HepG2 (cell line): Measurements from ENCODE around the gene HOXA1. TPM values are rescaled to one million over a fixed set of nuclear protein-coding genes. Genes with fewer than 3 reads are reported as not detected.

Source experiments
- ATRX ChIP-seq: sonication (generic); formaldehyde crosslinking; IDR thresholded peaks from 2 replicates; pipeline ENCODE4 v1.4.0; 2020; ENCODE audit warnings: missing genetic modification reagents, borderline replicate concordance
- CENPX ChIP-seq: sonication (generic); formaldehyde crosslinking; IDR thresholded peaks from 2 replicates; pipeline ENCODE4 v1.9.0; 2021; ENCODE audit warnings: mild to moderate bottlenecking, missing genetic modification reagents, moderate library complexity
- DNMT1 ChIP-seq: sonication (generic); formaldehyde crosslinking; IDR thresholded peaks from 2 replicates; pipeline ENCODE4 v1.5.1; 2020; ENCODE audit warnings: mild to moderate bottlenecking, missing genetic modification reagents
- EHMT2 ChIP-seq: fragments of 200-600 bp; sonication (generic); IDR thresholded peaks from 2 replicates; pipeline ENCODE4 v1.7.0; 2017; ENCODE audit warnings: antibody characterized with exemption, low read depth, low read length, borderline replicate concordance
- ELF4 ChIP-seq: sonication (generic); formaldehyde crosslinking; IDR thresholded peaks from 2 replicates; pipeline ENCODE4 v1.5.0; 2020; ENCODE audit warnings: missing genetic modification reagents, mild to moderate bottlenecking, moderate library complexity, borderline replicate concordance
- FLYWCH1 ChIP-seq: sonication (generic); formaldehyde crosslinking; IDR thresholded peaks from 2 replicates; pipeline ENCODE4 v1.8.1; 2023; ENCODE audit warnings: mild to moderate bottlenecking, missing genetic modification reagents
- FOXA3 ChIP-seq: IDR thresholded peaks from 2 replicates; pipeline ENCODE4 v1.6.1; 2016; ENCODE audit warnings: missing genetic modification reagents, missing compliant biosample characterization
- HNF4A ChIP-seq: sonication (generic); formaldehyde crosslinking; IDR thresholded peaks from 2 replicates; pipeline ENCODE4 v1.4.0; 2020; ENCODE audit warnings: missing genetic modification reagents
- HOXA9 ChIP-seq: sonication (generic); formaldehyde crosslinking; IDR thresholded peaks from 2 replicates; pipeline ENCODE4 v1.8.1; 2022; ENCODE audit warnings: missing genetic modification reagents, mild to moderate bottlenecking, moderate library complexity, borderline replicate concordance
- ISX ChIP-seq: sonication (generic); formaldehyde crosslinking; conservative IDR thresholded peaks from 2 replicates; pipeline ENCODE4 v1.5.0; 2020; ENCODE audit warnings: missing genetic modification reagents
- LCORL ChIP-seq, 2 experiments: fragments of 450-650 bp in 1 of 2; sonication (generic) in 1 of 2; formaldehyde crosslinking in 1 of 2; IDR thresholded peaks; 2 replicates each; pipeline versions ENCODE4 v1.5.0 to v1.6.1; 2017 to 2020; ENCODE audit warnings: antibody characterized with exemption in 1 of 2, missing genetic modification reagents in 1 of 2
- MED1 ChIP-seq: sonication (generic); formaldehyde crosslinking; IDR thresholded peaks from 2 replicates; pipeline ENCODE4 v1.4.0; 2020; ENCODE audit warnings: missing genetic modification reagents
- MIER3 ChIP-seq: IDR thresholded peaks from 2 replicates; pipeline ENCODE4 v1.6.1; 2016; ENCODE audit warnings: missing compliant biosample characterization, borderline replicate concordance
- NFATC3 ChIP-seq: sonication (generic); formaldehyde crosslinking; IDR thresholded peaks from 2 replicates; pipeline ENCODE4 v1.5.1; 2020; ENCODE audit warnings: mild to moderate bottlenecking, missing genetic modification reagents
- SKI ChIP-seq: fragments of 450-650 bp; IDR thresholded peaks from one replicate; pipeline ENCODE4 v1.6.1; 2018; ENCODE audit warnings: mild to moderate bottlenecking; ENCODE audit not compliant: partially characterized antibody
- ZBTB38 ChIP-seq: sonication (generic); formaldehyde crosslinking; IDR thresholded peaks from 2 replicates; pipeline ENCODE4 v1.5.1; 2020; ENCODE audit warnings: mild to moderate bottlenecking, missing genetic modification reagents
- ZFP36L2 ChIP-seq: sonication (generic); formaldehyde crosslinking; IDR thresholded peaks from 2 replicates; pipeline ENCODE4 v1.4.0; 2020; ENCODE audit warnings: missing genetic modification reagents
- ZMYM3 ChIP-seq: sonication (generic); formaldehyde crosslinking; IDR thresholded peaks from 2 replicates; pipeline ENCODE4 v1.5.1; 2020; ENCODE audit warnings: mild to moderate bottlenecking, missing genetic modification reagents
- ZNF234 ChIP-seq: sonication (generic); formaldehyde crosslinking; conservative IDR thresholded peaks from 2 replicates; pipeline ENCODE4 v1.5.1; 2020; ENCODE audit warnings: mild to moderate bottlenecking, missing genetic modification reagents
- ZNF292 ChIP-seq: sonication (generic); formaldehyde crosslinking; IDR thresholded peaks from 2 replicates; pipeline ENCODE4 v1.8.1; 2022; ENCODE audit warnings: mild to moderate bottlenecking, low read depth, missing genetic modification reagents, borderline replicate concordance
- ZNF572 ChIP-seq: sonication (generic); formaldehyde crosslinking; IDR thresholded peaks from 2 replicates; pipeline ENCODE4 v1.5.1; 2020; ENCODE audit warnings: mild to moderate bottlenecking, missing genetic modification reagents
- ZNF652 ChIP-seq: IDR thresholded peaks from 2 replicates; pipeline ENCODE4 v1.6.1; 2016; ENCODE audit warnings: low read depth, borderline replicate concordance
- ZNF737 ChIP-seq: sonication (generic); formaldehyde crosslinking; IDR thresholded peaks from 2 replicates; pipeline ENCODE4 v1.5.0; 2020; ENCODE audit warnings: missing genetic modification reagents, mild to moderate bottlenecking, borderline replicate concordance
- ZNF816 ChIP-seq: sonication (generic); formaldehyde crosslinking; IDR thresholded peaks from 2 replicates; pipeline ENCODE4 v1.8.0; 2022; ENCODE audit warnings: missing genetic modification reagents, mild to moderate bottlenecking, borderline replicate concordance
- ZSCAN20 ChIP-seq: sonication (generic); formaldehyde crosslinking; IDR thresholded peaks from 2 replicates; pipeline ENCODE4 v1.4.0; 2020; ENCODE audit warnings: missing genetic modification reagents, mild to moderate bottlenecking, borderline replicate concordance
- polyA plus RNA-seq, 8 experiments: library from polyadenylated mRNA; depleted of rRNA in 3 of 8; stranded (reverse) in 7 of 8; unstranded in 1 of 8; fragments of >200 nt; fragmentation: Illumina TruSeq in 4 of 8; extraction: Trizol in 4 of 8; gene quantifications; 2 replicates each; pipeline versions ENCODE4 v1.2.1 to v1.2.3, GENCODE V29; 2011 to 2016; ENCODE audit warnings: low read depth in 4 of 8, missing spikeins in 1 of 8, mixed read lengths in 1 of 8; ENCODE audit not compliant: insufficient read depth in 1 of 8
- total RNA-seq, 5 experiments: library from RNA; depleted of rRNA; stranded (reverse); fragments of >200 nt; fragmentation: Illumina TruSeq; extraction: Trizol; gene quantifications; 2 replicates each; pipeline ENCODE4 v1.2.3, GENCODE V29; 2016; ENCODE audit warnings: low read depth in 1 of 5
- TF ChIP-seq, protein P1 (sequence below): sonication (generic); formaldehyde crosslinking; IDR thresholded peaks from 2 replicates; pipeline ENCODE4 v1.4.0; 2020; ENCODE audit warnings: missing genetic modification reagents
- TF ChIP-seq, protein P2 (sequence below): sonication (generic); formaldehyde crosslinking; IDR thresholded peaks from 2 replicates; pipeline ENCODE4 v1.4.0; 2020; ENCODE audit warnings: missing genetic modification reagents; ENCODE audit errors: not compliant biosample characterization
- TF ChIP-seq, protein P3 (sequence below): sonication (generic); formaldehyde crosslinking; IDR thresholded peaks from 2 replicates; pipeline ENCODE4 v1.5.0; 2020; ENCODE audit warnings: missing genetic modification reagents

HOXA1 gene
- total and polyA plus RNA-seq, 2 of the 13 experiments (the other 11 are each of a cell fraction or from before 2014, with no cell fraction given) = 0.18 to 0.20 TPM

DNA sequence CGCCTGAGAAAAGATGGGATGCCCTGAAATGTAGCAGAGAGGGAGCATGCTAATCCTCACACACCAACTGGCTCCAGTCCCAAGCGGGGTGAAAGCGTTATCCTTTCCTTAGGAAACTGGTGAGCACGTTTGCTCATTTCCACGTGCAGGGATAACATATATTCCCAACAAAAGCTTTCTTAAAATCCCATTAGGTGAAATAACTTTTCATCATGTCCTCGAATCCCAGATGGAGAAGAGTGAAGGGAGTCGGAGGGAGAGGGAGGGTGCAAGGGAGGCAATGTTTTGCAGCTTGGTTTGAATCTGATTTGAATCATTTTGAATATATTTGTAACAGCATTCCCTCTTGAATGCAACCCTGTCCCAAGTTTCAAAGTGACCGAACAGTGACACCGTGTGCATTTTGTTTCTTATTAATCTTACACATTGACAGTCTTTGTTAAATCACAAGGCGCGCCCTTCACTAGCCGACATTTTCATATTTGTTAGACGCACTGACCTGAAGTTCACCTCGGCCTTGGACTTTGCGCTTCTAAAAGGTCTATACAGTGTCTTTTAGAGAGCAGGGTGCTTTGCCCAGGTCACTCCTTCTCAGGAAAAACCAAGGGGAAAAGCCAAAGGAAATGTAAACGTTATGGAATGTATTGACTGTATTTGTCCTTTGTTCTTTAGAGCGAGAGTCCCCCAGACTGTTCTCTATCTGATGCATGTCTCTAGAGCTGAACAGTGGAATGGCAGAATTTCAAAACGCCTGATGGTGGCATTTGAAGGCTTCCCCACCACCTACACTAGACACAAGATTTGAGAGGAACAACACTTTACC lies 37.8 kb upstream of the HOXA1 start (continued):
- TF ChIP-seq MIER3 (CRISPR knock-in tag) (peak; percentile 73; the same call in 1 of the 2 replicates), EHMT2 (no peak), FOXA3 (CRISPR knock-in tag) (peak; percentile 54), ZNF234 (CRISPR knock-in tag) (no peak), CENPX (CRISPR knock-in tag) (no peak), ZBTB38 (CRISPR knock-in tag) (no peak), ZNF652 (CRISPR knock-in tag) (no peak), ZNF572 (no peak), HOXA9 (no peak), ZNF737 (CRISPR knock-in tag) (no peak), ATRX (CRISPR knock-in tag) (no peak), SKI (peak; percentile 94), LCORL (IDR thresholded peaks at IDR 0.05) (no peak), LCORL (CRISPR knock-in tag; IDR thresholded peaks at IDR 0.05) (peak; percentile 67; the same call in 1 of the 2 replicates), DNMT1 (CRISPR knock-in tag) (no peak), ZFP36L2 (CRISPR knock-in tag) (no peak), ZSCAN20 (CRISPR knock-in tag) (no peak), ZMYM3 (CRISPR knock-in tag) (no peak), HNF4A (peak; percentile 94), ZNF816 (CRISPR knock-in tag) (no peak), NFATC3 (CRISPR knock-in tag) (no peak), ELF4 (CRISPR knock-in tag) (0 out of 2 replicates have a peak, but pooled peaks have one; percentile 38), ISX (CRISPR knock-in tag) (no peak), FLYWCH1 (CRISPR knock-in tag) (no peak), ZNF292 (peak; percentile 65; the same call in 1 of the 2 replicates), MED1 (CRISPR knock-in tag) (peak; percentile 46; the same call in 1 of the 2 replicates)
- TF ChIP-seq, protein P1, sequence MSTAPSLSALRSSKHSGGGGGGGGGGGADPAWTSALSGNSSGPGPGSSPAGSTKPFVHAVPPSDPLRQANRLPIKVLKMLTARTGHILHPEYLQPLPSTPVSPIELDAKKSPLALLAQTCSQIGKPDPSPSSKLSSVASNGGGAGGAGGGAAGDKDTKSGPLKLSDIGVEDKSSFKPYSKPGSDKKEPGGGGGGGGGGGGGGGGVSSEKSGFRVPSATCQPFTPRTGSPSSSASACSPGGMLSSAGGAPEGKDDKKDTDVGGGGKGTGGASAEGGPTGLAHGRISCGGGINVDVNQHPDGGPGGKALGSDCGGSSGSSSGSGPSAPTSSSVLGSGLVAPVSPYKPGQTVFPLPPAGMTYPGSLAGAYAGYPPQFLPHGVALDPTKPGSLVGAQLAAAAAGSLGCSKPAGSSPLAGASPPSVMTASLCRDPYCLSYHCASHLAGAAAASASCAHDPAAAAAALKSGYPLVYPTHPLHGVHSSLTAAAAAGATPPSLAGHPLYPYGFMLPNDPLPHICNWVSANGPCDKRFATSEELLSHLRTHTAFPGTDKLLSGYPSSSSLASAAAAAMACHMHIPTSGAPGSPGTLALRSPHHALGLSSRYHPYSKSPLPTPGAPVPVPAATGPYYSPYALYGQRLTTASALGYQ (CRISPR knock-in tag) = no peak
- TF ChIP-seq, protein P2, sequence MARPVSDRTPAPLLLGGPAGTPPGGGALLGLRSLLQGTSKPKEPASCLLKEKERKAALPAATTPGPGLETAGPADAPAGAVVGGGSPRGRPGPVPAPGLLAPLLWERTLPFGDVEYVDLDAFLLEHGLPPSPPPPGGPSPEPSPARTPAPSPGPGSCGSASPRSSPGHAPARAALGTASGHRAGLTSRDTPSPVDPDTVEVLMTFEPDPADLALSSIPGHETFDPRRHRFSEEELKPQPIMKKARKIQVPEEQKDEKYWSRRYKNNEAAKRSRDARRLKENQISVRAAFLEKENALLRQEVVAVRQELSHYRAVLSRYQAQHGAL (CRISPR knock-in tag) = no peak
- TF ChIP-seq, protein P3, sequence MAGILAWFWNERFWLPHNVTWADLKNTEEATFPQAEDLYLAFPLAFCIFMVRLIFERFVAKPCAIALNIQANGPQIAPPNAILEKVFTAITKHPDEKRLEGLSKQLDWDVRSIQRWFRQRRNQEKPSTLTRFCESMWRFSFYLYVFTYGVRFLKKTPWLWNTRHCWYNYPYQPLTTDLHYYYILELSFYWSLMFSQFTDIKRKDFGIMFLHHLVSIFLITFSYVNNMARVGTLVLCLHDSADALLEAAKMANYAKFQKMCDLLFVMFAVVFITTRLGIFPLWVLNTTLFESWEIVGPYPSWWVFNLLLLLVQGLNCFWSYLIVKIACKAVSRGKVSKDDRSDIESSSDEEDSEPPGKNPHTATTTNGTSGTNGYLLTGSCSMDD (CRISPR knock-in tag) = no peak
